ENCODE data around the gene ZCWPW1.
A peak's percentile ranks its signal among the peaks of the same experiment; 100 is the strongest.

The ZCWPW1 gene

GRCh38 chr7:100476101-100476780 is 47.7 kb upstream of the ZCWPW1 start:
- Histone ChIP-seq H3K79me2 (ENCODE audit: low read length) (peaks cover 26% of the 10 kb centered on the region), H3K9me3 (ENCODE audit: insufficient read depth, low read length) (no peaks in the 10 kb centered on the region), H3K4me1 (ENCODE audit: low read length) (peaks cover 41% of the 10 kb centered on the region), H3K27me3 (ENCODE audit: low read depth, low read length) (no peaks in the 10 kb centered on the region), H3K36me3 (replicated peaks; ENCODE audit: low read depth, low read length) (peaks cover 23% of the 10 kb centered on the region), H3K27ac (ENCODE audit: low read length) (no peak overlapping the region), H3K4me3 (ENCODE audit: low read length) (peak overlapping the region; percentile 37), H3K9ac (ENCODE audit: low read length) (no peak overlapping the region), H3K4me2 (ENCODE audit: low read length) (peak overlapping the region; percentile 90), H4K20me1 (ENCODE audit: insufficient read depth, low read length) (peaks cover 33% of the 10 kb centered on the region), H2AFZ (ENCODE audit: low read depth, low read length) (no peak overlapping the region)
- TF ChIP-seq EZH2phosphoT487 (IDR thresholded peaks at IDR 0.05; ENCODE audit: low read depth) (no peak), CTCF (IDR thresholded peaks at IDR 0.05; ENCODE audit: low read depth, low read length) (no peak)

- H3K9me3 ChIP-seq (ENCODE audit: insufficient read depth, low read length): no peaks in the 10 kb centered on the region
- peaks cover 26% of the 10 kb centered on the region for H3K79me2 ChIP-seq (ENCODE audit: low read length)
- no peak overlapping the region for H2AFZ ChIP-seq (ENCODE audit: low read depth, low read length)
- H3K4me1 ChIP-seq (ENCODE audit: low read length): peaks cover 37% of the 10 kb centered on the region
- H3K27ac ChIP-seq (ENCODE audit: low read length): no peak overlapping the region
- peak overlapping the region; percentile 37 for H3K4me3 ChIP-seq (ENCODE audit: low read length)
- TF ChIP-seq EZH2phosphoT487 (IDR thresholded peaks at IDR 0.05; ENCODE audit: low read depth): no peak
- no peak for TF ChIP-seq CTCF (IDR thresholded peaks at IDR 0.05; ENCODE audit: low read depth, low read length)
- peak overlapping the region; percentile 90 for H3K4me2 ChIP-seq (ENCODE audit: low read length)
- H3K9ac ChIP-seq (ENCODE audit: low read length): no peak overlapping the region; the same call in 1 of the 2 replicates
- peaks cover 26% of the 10 kb centered on the region for H3K36me3 ChIP-seq (replicated peaks; ENCODE audit: low read depth, low read length)
- H4K20me1 ChIP-seq (ENCODE audit: insufficient read depth, low read length): peaks cover 33% of the 10 kb centered on the region
- no peaks in the 10 kb centered on the region for H3K27me3 ChIP-seq (ENCODE audit: low read depth, low read length)
These were observed 47.0 kb upstream of the ZCWPW1 start for GRCh38 chr7:100475549-100475948.

GRCh38 chr7:100472854-100473499 is 44.5 kb upstream of the ZCWPW1 start:
- Histone ChIP-seq H3K9ac (ENCODE audit: low read length) (no peak overlapping the region), H4K20me1 (ENCODE audit: insufficient read depth, low read length) (peaks cover 39% of the 10 kb centered on the region), H3K4me3 (ENCODE audit: low read length) (no peak overlapping the region), H3K4me1 (ENCODE audit: low read length) (peaks cover 32% of the 10 kb centered on the region), H3K27me3 (ENCODE audit: low read depth, low read length) (no peaks in the 10 kb centered on the region), H3K9me3 (ENCODE audit: insufficient read depth, low read length) (no peaks in the 10 kb centered on the region), H3K27ac (ENCODE audit: low read length) (no peak overlapping the region), H3K36me3 (replicated peaks; ENCODE audit: low read depth, low read length) (peaks cover 30% of the 10 kb centered on the region), H3K79me2 (ENCODE audit: low read length) (peaks cover 16% of the 10 kb centered on the region), H2AFZ (ENCODE audit: low read depth, low read length) (no peak overlapping the region), H3K4me2 (ENCODE audit: low read length) (no peak overlapping the region)
- no peak for TF ChIP-seq EZH2phosphoT487 (IDR thresholded peaks at IDR 0.05; ENCODE audit: low read depth)
- no peak for TF ChIP-seq CTCF (IDR thresholded peaks at IDR 0.05; ENCODE audit: low read depth, low read length)

GRCh38 chr7:100472121-100472851 is 43.8 kb upstream of the ZCWPW1 start:
- no peak overlapping the region for H3K4me3 ChIP-seq (ENCODE audit: low read length)

More at GRCh38 chr7:100472121-100472851, 43.8 kb upstream of the ZCWPW1 start:
- TF ChIP-seq EZH2phosphoT487 (IDR thresholded peaks at IDR 0.05; ENCODE audit: low read depth) (no peak), CTCF (IDR thresholded peaks at IDR 0.05; ENCODE audit: low read depth, low read length) (no peak)
- Histone ChIP-seq H3K27me3 (ENCODE audit: low read depth, low read length) (no peaks in the 10 kb centered on the region), H3K9me3 (ENCODE audit: insufficient read depth, low read length) (no peaks in the 10 kb centered on the region), H3K27ac (ENCODE audit: low read length) (no peak overlapping the region), H4K20me1 (ENCODE audit: insufficient read depth, low read length) (peaks cover 34% of the 10 kb centered on the region), H3K36me3 (replicated peaks; ENCODE audit: low read depth, low read length) (peaks cover 30% of the 10 kb centered on the region), H3K9ac (ENCODE audit: low read length) (no peak overlapping the region), H3K4me1 (ENCODE audit: low read length) (peaks cover 28% of the 10 kb centered on the region), H3K4me2 (ENCODE audit: low read length) (no peak overlapping the region), H2AFZ (ENCODE audit: low read depth, low read length) (no peak overlapping the region), H3K79me2 (ENCODE audit: low read length) (peaks cover 9% of the 10 kb centered on the region)
